OCI-LY7 (cell line): ENCODE results near the gene CUBN.

Experiments used
- EZH2phosphoT487 ChIP-seq: fragments of 200-600 bp; sonication (generic); IDR thresholded peaks from 2 replicates; pipeline ENCODE4 v1.6.1; 2018; ENCODE audit warnings: low read depth, borderline replicate concordance, mild to moderate bottlenecking, mixed run types, antibody characterized with exemption, low read length, moderate library complexity, mixed read lengths
- TF ChIP-seq, protein P1 (sequence below): fragments of 200-600 bp; sonication (generic); conservative IDR thresholded peaks from 2 replicates; pipeline ENCODE4 v1.5.1; 2014; ENCODE audit warnings: mild to moderate bottlenecking, antibody characterized with exemption, low read length, moderate library complexity, mixed read lengths

DNA sequence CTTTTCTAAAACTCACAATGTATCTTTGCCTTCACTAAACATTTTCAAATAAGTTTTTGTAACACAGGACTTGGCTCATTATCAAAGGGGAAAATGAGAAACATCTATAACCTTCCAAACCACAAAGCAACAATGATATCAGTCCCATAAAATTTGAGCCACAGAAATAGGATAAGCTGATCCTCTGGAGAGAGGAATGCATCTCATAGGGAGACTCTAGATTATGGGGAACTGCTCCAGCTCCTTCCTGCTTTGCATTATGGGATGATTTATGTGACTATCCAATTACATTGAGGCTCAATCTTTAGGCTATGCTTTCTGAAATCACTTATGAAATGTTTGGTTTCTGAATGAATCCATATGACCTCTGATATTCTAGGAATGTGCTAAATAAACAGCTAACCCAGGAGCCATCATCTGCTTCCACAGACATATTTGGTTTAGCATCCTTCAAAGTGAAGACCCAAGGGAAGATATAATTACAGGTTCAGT, 70.4 kb downstream of the CUBN start:
- TF ChIP-seq, protein P1, sequence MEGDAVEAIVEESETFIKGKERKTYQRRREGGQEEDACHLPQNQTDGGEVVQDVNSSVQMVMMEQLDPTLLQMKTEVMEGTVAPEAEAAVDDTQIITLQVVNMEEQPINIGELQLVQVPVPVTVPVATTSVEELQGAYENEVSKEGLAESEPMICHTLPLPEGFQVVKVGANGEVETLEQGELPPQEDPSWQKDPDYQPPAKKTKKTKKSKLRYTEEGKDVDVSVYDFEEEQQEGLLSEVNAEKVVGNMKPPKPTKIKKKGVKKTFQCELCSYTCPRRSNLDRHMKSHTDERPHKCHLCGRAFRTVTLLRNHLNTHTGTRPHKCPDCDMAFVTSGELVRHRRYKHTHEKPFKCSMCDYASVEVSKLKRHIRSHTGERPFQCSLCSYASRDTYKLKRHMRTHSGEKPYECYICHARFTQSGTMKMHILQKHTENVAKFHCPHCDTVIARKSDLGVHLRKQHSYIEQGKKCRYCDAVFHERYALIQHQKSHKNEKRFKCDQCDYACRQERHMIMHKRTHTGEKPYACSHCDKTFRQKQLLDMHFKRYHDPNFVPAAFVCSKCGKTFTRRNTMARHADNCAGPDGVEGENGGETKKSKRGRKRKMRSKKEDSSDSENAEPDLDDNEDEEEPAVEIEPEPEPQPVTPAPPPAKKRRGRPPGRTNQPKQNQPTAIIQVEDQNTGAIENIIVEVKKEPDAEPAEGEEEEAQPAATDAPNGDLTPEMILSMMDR: no peak
- no peak for TF ChIP-seq EZH2phosphoT487
